Activated naive CD8-positive, alpha-beta T cell treated with anti-CD3 and anti-CD28 coated beads, Interleukin-2, amount 50 U/mL, for 16 hours (primary cell): Measurements from ENCODE around the gene RPAIN.
A peak's percentile ranks its signal among the peaks of the same experiment; 100 is the strongest.

Experiments
- DNase-seq: peaks from one replicate; pipeline ENCODE4 v3.0.0-alpha.2; 2020; ENCODE audit warnings: low read depth, low spot score

The RPAIN gene

GRCh38 chr17:5419959-5420653, at the start of gene RPAIN:
Gene RPAIN, plus strand, starts transcription at chr17:5420182. Its CDS starts 29 bp downstream, at chr17:5420211.
- peak; percentile 64 for DNase-seq

- no peak for DNase-seq
Observed at GRCh38 chr17:5370411-5370810, 49.6 kb upstream of the RPAIN start.

GRCh38 chr17:5373112-5373511, 46.9 kb upstream of the RPAIN start:
- DNase-seq = no peak

- no peak for DNase-seq
Observed at GRCh38 chr17:5378566-5379207, 41.3 kb upstream of the RPAIN start.

- DNase-seq = no peak
Observed at GRCh38 chr17:5379351-5380107, 40.5 kb upstream of the RPAIN start.

GRCh38 chr17:5380491-5381135, 39.4 kb upstream of the RPAIN start:
- no peak for DNase-seq

GRCh38 chr17:5381542-5381941, 38.4 kb upstream of the RPAIN start:
- no peak for DNase-seq

- DNase-seq = no peak
Observed at GRCh38 chr17:5391678-5392077, 28.3 kb upstream of the RPAIN start.

GRCh38 chr17:5396612-5397011, 23.4 kb upstream of the RPAIN start:
- no peak for DNase-seq

GRCh38 chr17:5399767-5400166, 20.2 kb upstream of the RPAIN start:
- no peak for DNase-seq

- no peak for DNase-seq
Observed at GRCh38 chr17:5405400-5405799, 14.6 kb upstream of the RPAIN start.

- no peak for DNase-seq
Observed at GRCh38 chr17:5408186-5408585, 11.8 kb upstream of the RPAIN start.

- no peak for DNase-seq
Observed at GRCh38 chr17:5410594-5411272, 9.2 kb upstream of the RPAIN start.

- DNase-seq = no peak
Observed at GRCh38 chr17:5413682-5414081, 6.3 kb upstream of the RPAIN start.

- no peak for DNase-seq
Observed at GRCh38 chr17:5416901-5417300, 3.1 kb upstream of the RPAIN start.

- peak; percentile 60 for DNase-seq
Observed at GRCh38 chr17:5418858-5419355, 1.1 kb upstream of the RPAIN start.

- DNase-seq = peak; percentile 97
Observed at GRCh38 chr17:5419356-5419958, 525 bp upstream of the RPAIN start, which contains the start of gene NUP88. Gene NUP88, minus strand, starts transcription at chr17:5419662. Its CDS starts 12 bp downstream, at chr17:5419650.

GRCh38 chr17:5422505-5422904, 2.5 kb downstream of the RPAIN start:
- no peak for DNase-seq

- DNase-seq = no peak
Observed at GRCh38 chr17:5424909-5425308, 4.9 kb downstream of the RPAIN start.

- no peak for DNase-seq
Observed at GRCh38 chr17:5425826-5426225, 5.8 kb downstream of the RPAIN start.
